Endothelial cell of umbilical vein (primary cell): Measurements from ENCODE around the gene TSEN54. TPM values are rescaled to one million over a fixed set of nuclear protein-coding genes. Genes with fewer than 3 reads are reported as not detected.

Experiments used
- BruUV-seq: library from RNA; stranded (reverse); fragments of 400-500 nt; replicated peaks from 2 replicates; lab custom pipeline; 2021; lab: Mats Ljungman, UMichigan
- CTCF ChIA-PET: fragments of 300-600, 350-600 bp; sonication (Branson Sonifier 250); formaldehyde crosslinking; loops from one replicate; lab custom pipeline; 2021; ENCODE audit warnings: antibody characterized with exemption, inconsistent platforms; lab: Charles Lee
- POLR2A ChIA-PET: fragments of 300-600, 350-600 bp; sonication (Branson Sonifier 250); formaldehyde crosslinking; loops from one replicate; lab custom pipeline; 2021; ENCODE audit warnings: antibody characterized with exemption, inconsistent platforms; lab: Charles Lee
- DNase-seq: peaks from one replicate; pipeline ENCODE4 v3.0.0-alpha.2; 2011; ENCODE audit warnings: low read depth, low spot score
- FAIRE-seq: peaks from 2 replicates; lab custom pipeline; 2011; peaks lifted over from hg19 to GRCh38; lab: Jason Lieb, UNC
- H2AFZ ChIP-seq: 2 replicates; pipeline ENCODE4 v1.6.0; 2012; ENCODE audit warnings: low read depth, low read length, control low read depth, inconsistent platforms
- H3K27ac ChIP-seq: 2 replicates; pipeline ENCODE4 v1.5.1; 2011; ENCODE audit warnings: low read depth, mild to moderate bottlenecking, control low read depth, low read length, moderate library complexity; ENCODE audit not compliant: insufficient read depth
- H3K27me3 ChIP-seq, 2 experiments: 2 replicates each; pipeline versions ENCODE4 v1.6.0 to v1.6.1; 2011; ENCODE audit warnings: low read length in 2 of 2, mixed read lengths in 1 of 2; ENCODE audit not compliant: control insufficient read depth in 2 of 2, insufficient read depth in 2 of 2
- H3K36me3 ChIP-seq, 2 experiments: 2 replicates in 1 of 2; 3 replicates in 1 of 2; pipeline ENCODE4 v1.5.1; 2011; ENCODE audit warnings: low read length in 2 of 2, mild to moderate bottlenecking in 1 of 2, moderate library complexity in 1 of 2; ENCODE audit not compliant: control insufficient read depth in 2 of 2, insufficient read depth in 2 of 2; ENCODE audit errors: extremely low read depth in 1 of 2
- H3K4me1 ChIP-seq: 3 replicates; pipeline ENCODE4 v1.5.1; 2011; ENCODE audit warnings: mild to moderate bottlenecking, low read length; ENCODE audit not compliant: control insufficient read depth, insufficient read depth; ENCODE audit errors: extremely low read depth
- H3K4me2 ChIP-seq: 2 replicates; pipeline ENCODE4 v1.6.1; 2011; ENCODE audit warnings: low read length, control low read depth, mixed read lengths; ENCODE audit not compliant: insufficient read depth
- H3K4me3 ChIP-seq, 3 experiments: fragments of 200-600 bp in 1 of 3; sonication (generic), shearing (Covaris generic) in 1 of 3; replicated peaks in 1 of 3; 2 replicates each; pipeline ENCODE4 v1.5.1; 2011 to 2016; ENCODE audit warnings: control low read depth in 3 of 3, low read length in 3 of 3, mild to moderate bottlenecking in 2 of 3, inconsistent platforms in 1 of 3, low read depth in 1 of 3, moderate library complexity in 1 of 3; ENCODE audit not compliant: insufficient read depth in 1 of 3
- H3K79me2 ChIP-seq: 2 replicates; pipeline ENCODE4 v1.6.0; 2012; ENCODE audit warnings: low read length, inconsistent platforms; ENCODE audit not compliant: control insufficient read depth, insufficient read depth
- H3K9ac ChIP-seq: replicated peaks from 2 replicates; pipeline ENCODE3; 2011; ENCODE audit warnings: low read length, control low read depth; ENCODE audit not compliant: insufficient read depth; ENCODE audit errors: extremely low read depth
- H3K9me1 ChIP-seq: replicated peaks from 3 replicates; pipeline ENCODE4 v1.6.0; 2011; ENCODE audit warnings: mild to moderate bottlenecking, low read length; ENCODE audit not compliant: control insufficient read depth, insufficient read depth; ENCODE audit errors: extremely low read depth
- H3K9me3 ChIP-seq: replicated peaks from 2 replicates; pipeline ENCODE4 v1.5.1; 2012; ENCODE audit warnings: low read length, inconsistent platforms; ENCODE audit not compliant: control insufficient read depth, insufficient read depth
- H4K20me1 ChIP-seq: replicated peaks from 2 replicates; pipeline ENCODE3; 2011; ENCODE audit warnings: mild to moderate bottlenecking, low read length; ENCODE audit not compliant: control insufficient read depth, insufficient read depth; ENCODE audit errors: extremely low read depth
- EZH2 ChIP-seq: IDR thresholded peaks from 2 replicates; pipeline ENCODE4 v1.6.1; 2012; ENCODE audit warnings: borderline replicate concordance, low read depth, mild to moderate bottlenecking, moderate library complexity, low read length, inconsistent platforms; ENCODE audit not compliant: severe bottlenecking
- JUN ChIP-seq: IDR thresholded peaks from 2 replicates; pipeline ENCODE4 v1.6.1; 2011; ENCODE audit warnings: borderline replicate concordance, low read depth; ENCODE audit not compliant: insufficient read length, insufficient read depth
- MYC ChIP-seq: IDR thresholded peaks from one replicate; pipeline ENCODE4 v1.6.1; 2011; ENCODE audit warnings: mild to moderate bottlenecking, low read depth, low read length
- POLR2A ChIP-seq: IDR thresholded peaks from 2 replicates; pipeline ENCODE4 v1.6.1; 2012; ENCODE audit warnings: low read depth, mild to moderate bottlenecking, control low read depth, low read length
- POLR2AphosphoS5 ChIP-seq: IDR thresholded peaks from 2 replicates; pipeline ENCODE4 v1.6.1; 2012; ENCODE audit warnings: low read depth, mild to moderate bottlenecking, control low read depth, low read length, moderate library complexity; ENCODE audit not compliant: insufficient read depth
- dilution Hi-C: fragments of 300-500 bp; cut with MboI; formaldehyde crosslinking; loops from one replicate; pipeline ENCODE4 v1.15.0; 2019; ENCODE audit warnings: low sequenced_read_pairs; ENCODE audit not compliant: extremely low pct_ligation_motif_present
- intact Hi-C: fragments of 100-400 bp; cut with micrococcal nuclease; formaldehyde crosslinking; loops from one replicate; pipeline ENCODE4 v1.10.0; 2022
- polyA plus RNA-seq, 4 experiments: library from polyadenylated mRNA; depleted of rRNA in 3 of 4; stranded (reverse) in 3 of 4; unstranded in 1 of 4; fragments of >200 nt; gene quantifications; 2 replicates each; pipeline versions ENCODE4 v1.2.1 to v1.2.3, GENCODE V29; 2011 to 2012; ENCODE audit warnings: missing spikeins in 1 of 4
- total RNA-seq: library from RNA; stranded (reverse); gene quantifications from 2 replicates; pipeline ENCODE4 v1.2.3, GENCODE V29; 2021
- TF ChIP-seq, protein P1 (sequence below): IDR thresholded peaks from 2 replicates; pipeline ENCODE4 v1.6.1; 2011; ENCODE audit not compliant: insufficient read depth, insufficient read length
- TF ChIP-seq, protein P2 (sequence below), 2 donors: IDR thresholded peaks; 1 replicate in 1 of 2; 2 replicates in 1 of 2; pipeline ENCODE4 v1.5.1; 2011; ENCODE audit warnings: low read length in 2 of 2, mild to moderate bottlenecking in 2 of 2, moderate library complexity in 2 of 2, control low read depth in 1 of 2, inconsistent platforms in 1 of 2, low read depth in 1 of 2; ENCODE audit not compliant: insufficient read depth in 1 of 2; ENCODE audit errors: extremely low read depth in 1 of 2

TSEN54 gene
- total and polyA plus RNA-seq, 2 donors (not counting 3 experiments of a cell fraction or from before 2014, with no cell fraction given), result 22.3 to 26.3 TPM

DNA sequence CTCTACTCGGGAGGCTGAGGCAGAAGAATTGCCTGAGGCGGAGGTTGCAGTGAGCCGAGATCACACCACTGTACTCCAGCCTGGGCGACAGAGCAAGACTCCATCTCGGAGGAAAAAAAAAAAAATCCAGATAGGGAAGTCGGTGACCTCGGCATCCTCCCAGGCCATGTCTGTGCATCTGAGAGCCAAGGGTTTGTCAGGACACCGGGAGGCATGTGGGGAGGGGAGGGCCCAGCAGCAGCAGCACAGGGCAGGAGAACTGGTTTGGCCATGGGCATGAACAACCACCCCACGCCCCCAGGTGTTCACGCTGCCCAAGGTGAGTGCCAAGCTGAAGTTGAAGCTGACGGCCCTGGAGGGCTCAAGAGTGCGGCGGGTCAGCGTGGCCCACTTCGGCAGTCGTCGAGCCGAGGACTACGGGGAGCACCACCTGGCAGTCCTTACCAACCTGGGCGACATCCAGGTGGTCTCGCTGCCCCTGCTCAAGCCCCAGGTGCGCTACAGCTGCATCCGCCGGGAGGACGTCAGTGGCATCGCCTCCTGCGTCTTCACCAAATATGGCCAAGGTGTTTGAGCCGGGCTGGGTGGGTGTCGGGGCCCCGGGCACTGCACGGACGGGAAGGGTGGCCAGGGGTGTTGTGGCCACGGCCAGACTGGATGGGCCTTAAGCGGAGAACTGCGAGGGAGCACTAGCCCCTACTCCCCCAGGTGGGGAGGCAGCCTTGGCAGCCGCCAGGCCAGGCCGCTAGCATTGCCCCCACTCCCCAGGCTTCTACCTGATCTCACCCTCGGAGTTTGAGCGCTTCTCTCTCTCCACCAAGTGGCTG lies 56.6 kb downstream of the TSEN54 start:
- H3K4me1 ChIP-seq, result peaks cover 9% of the 10 kb centered on the region
- dilution Hi-C loops, result no loop called here
- H3K36me3 ChIP-seq, result no peaks in the 10 kb centered on the region
- POLR2A ChIA-PET, result no interaction called here
- CTCF ChIA-PET, result interaction anchor here (1.5 to 2.1 kb wide), 2 partner anchors 16 to 56 kb away, joined by 3 to 4 read pairs; partner anchors contain the start of gene TSEN54
- no peak overlapping the region for H3K9ac ChIP-seq
- DNase-seq (no peak), FAIRE-seq (no peak)
- no peak overlapping the region for H3K4me2 ChIP-seq
- no peaks in the 10 kb centered on the region for H3K27me3 ChIP-seq
- H3K9me1 ChIP-seq, result no peaks in the 10 kb centered on the region
- H3K27ac ChIP-seq, result no peak overlapping the region
- no peaks in the 10 kb centered on the region for H3K9me3 ChIP-seq
- BruUV-seq, result no TSS peak
- no peak for TF ChIP-seq POLR2A
- no peak for TF ChIP-seq MYC
- no peak for TF ChIP-seq JUN
- TF ChIP-seq, protein P1, sequence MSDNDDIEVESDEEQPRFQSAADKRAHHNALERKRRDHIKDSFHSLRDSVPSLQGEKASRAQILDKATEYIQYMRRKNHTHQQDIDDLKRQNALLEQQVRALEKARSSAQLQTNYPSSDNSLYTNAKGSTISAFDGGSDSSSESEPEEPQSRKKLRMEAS, result no peak
- H3K4me3 ChIP-seq, result no peak overlapping the region
- no peak overlapping the region for H2AFZ ChIP-seq
- H3K79me2 ChIP-seq, result no peaks in the 10 kb centered on the region
- no peaks in the 10 kb centered on the region for H4K20me1 ChIP-seq
- intact Hi-C loops, result no loop called here

DNA sequence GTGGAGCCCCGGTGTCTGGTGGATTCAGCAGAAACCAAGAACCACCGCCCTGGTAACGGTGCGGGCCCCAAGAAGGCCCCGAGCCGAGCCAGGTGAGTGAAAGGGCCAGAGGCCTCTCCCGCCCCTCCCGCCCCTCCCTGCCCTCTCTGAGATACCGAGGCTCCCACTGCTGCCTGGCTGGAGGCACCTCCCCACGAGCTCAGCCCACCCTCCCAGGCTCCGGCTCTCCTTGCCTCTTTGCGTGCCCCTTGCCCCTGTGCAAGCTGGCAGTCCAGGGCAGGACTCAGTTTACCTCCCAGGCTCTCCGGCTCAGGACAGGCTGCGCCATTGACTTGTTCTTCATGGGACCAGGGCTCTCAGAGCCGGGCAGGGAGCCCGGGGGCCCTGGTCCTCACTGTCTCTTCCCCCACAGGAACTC lies 57.2 kb downstream of the TSEN54 start:
- H3K9me1 ChIP-seq, result no peaks in the 10 kb centered on the region
- no peak for FAIRE-seq
- no peak overlapping the region for H3K27ac ChIP-seq
- H3K4me3 ChIP-seq, result no peak overlapping the region
- H3K4me1 ChIP-seq, result peaks cover 9% of the 10 kb centered on the region
- intact Hi-C loops, result no loop called here
- DNase-seq, result no peak
- POLR2A ChIA-PET, result no interaction called here
- H3K9ac ChIP-seq, result no peak overlapping the region
- no peaks in the 10 kb centered on the region for H3K36me3 ChIP-seq
- no peaks in the 10 kb centered on the region for H4K20me1 ChIP-seq
- no peaks in the 10 kb centered on the region for H3K79me2 ChIP-seq
- no peak overlapping the region for H2AFZ ChIP-seq
- H3K4me2 ChIP-seq, result no peak overlapping the region
- TF ChIP-seq EZH2, result no peak
- TF ChIP-seq, protein P2, sequence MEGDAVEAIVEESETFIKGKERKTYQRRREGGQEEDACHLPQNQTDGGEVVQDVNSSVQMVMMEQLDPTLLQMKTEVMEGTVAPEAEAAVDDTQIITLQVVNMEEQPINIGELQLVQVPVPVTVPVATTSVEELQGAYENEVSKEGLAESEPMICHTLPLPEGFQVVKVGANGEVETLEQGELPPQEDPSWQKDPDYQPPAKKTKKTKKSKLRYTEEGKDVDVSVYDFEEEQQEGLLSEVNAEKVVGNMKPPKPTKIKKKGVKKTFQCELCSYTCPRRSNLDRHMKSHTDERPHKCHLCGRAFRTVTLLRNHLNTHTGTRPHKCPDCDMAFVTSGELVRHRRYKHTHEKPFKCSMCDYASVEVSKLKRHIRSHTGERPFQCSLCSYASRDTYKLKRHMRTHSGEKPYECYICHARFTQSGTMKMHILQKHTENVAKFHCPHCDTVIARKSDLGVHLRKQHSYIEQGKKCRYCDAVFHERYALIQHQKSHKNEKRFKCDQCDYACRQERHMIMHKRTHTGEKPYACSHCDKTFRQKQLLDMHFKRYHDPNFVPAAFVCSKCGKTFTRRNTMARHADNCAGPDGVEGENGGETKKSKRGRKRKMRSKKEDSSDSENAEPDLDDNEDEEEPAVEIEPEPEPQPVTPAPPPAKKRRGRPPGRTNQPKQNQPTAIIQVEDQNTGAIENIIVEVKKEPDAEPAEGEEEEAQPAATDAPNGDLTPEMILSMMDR (IDR thresholded peaks at IDR 0.05; ENCODE audit: extremely low read depth in 1 of 2, insufficient read depth in 1 of 2, low read depth in 1 of 2, low read length in 2 of 2), result no peak
- no peak for TF ChIP-seq POLR2AphosphoS5
- CTCF ChIA-PET, result interaction anchor here (1.5 kb wide), 1 partner anchor 15 kb away, joined by 3 read pairs; no protein-coding TSS in a partner anchor
- H3K27me3 ChIP-seq, result no peaks in the 10 kb centered on the region
- H3K9me3 ChIP-seq, result no peaks in the 10 kb centered on the region
- BruUV-seq, result no TSS peak
- dilution Hi-C loops, result no loop called here
